Lower lobe of right lung (tissue), 2 donors: ENCODE measurements around the gene SLC3A2. TPM values are rescaled to one million over a fixed set of nuclear protein-coding genes. Genes with fewer than 3 reads are reported as not detected.
A peak's percentile ranks its signal among the peaks of the same experiment; 100 is the strongest.

Experiments used
- ATAC-seq, 2 donors: fragments of 200-7000 bp; cut with Tn5 transposase; one replicate each; pipeline ENCODE4 v1.9.1; 2020 to 2022; ENCODE audit warnings: mild to moderate bottlenecking in 2 of 2, moderate library complexity in 2 of 2
- DNase-seq: peaks from one replicate; pipeline ENCODE4 v3.0.0-alpha.2; 2020
- H3K27ac ChIP-seq: fragments of 200-600 bp; one replicate; pipeline ENCODE4 v1.8.0; 2022
- H3K27me3 ChIP-seq: fragments of 200-600 bp; one replicate; pipeline ENCODE4 v1.8.0; 2022; ENCODE audit warnings: low read depth
- H3K36me3 ChIP-seq: fragments of 200-600 bp; one replicate; pipeline ENCODE4 v1.8.0; 2022; ENCODE audit warnings: mild to moderate bottlenecking
- H3K4me1 ChIP-seq: fragments of 200-600 bp; one replicate; pipeline ENCODE4 v1.8.0; 2022
- H3K4me3 ChIP-seq: fragments of 200-600 bp; one replicate; pipeline ENCODE4 v1.8.0; 2022; ENCODE audit warnings: mild to moderate bottlenecking
- H3K9me3 ChIP-seq: fragments of 200-600 bp; one replicate; pipeline ENCODE4 v1.8.0; 2022
- intact Hi-C: fragments of 100-400 bp; cut with DNase I; formaldehyde crosslinking; loops from one replicate; pipeline ENCODE4 v1.11.0; 2022
- total RNA-seq: library from RNA; stranded (reverse); fragmentation: NEBNext Ultra II Directional; extraction: Animal tissue kit (Norgen Biotek cat#: 25700); gene quantifications from one replicate; pipeline ENCODE4 v1.2.1, GENCODE V29; 2021
- TF ChIP-seq, protein P1 (sequence below): fragments of 200-600 bp; IDR thresholded peaks from one replicate; pipeline ENCODE4 v1.8.0; 2022; ENCODE audit warnings: antibody characterized with exemption, mild to moderate bottlenecking
- donor health status: DM: no; HTN: yes; CAD: no; lungs with severe emphysema.

Gene SLC3A2
- total RNA-seq, 1 donor from 2014 or later, result 214 TPM

DNA sequence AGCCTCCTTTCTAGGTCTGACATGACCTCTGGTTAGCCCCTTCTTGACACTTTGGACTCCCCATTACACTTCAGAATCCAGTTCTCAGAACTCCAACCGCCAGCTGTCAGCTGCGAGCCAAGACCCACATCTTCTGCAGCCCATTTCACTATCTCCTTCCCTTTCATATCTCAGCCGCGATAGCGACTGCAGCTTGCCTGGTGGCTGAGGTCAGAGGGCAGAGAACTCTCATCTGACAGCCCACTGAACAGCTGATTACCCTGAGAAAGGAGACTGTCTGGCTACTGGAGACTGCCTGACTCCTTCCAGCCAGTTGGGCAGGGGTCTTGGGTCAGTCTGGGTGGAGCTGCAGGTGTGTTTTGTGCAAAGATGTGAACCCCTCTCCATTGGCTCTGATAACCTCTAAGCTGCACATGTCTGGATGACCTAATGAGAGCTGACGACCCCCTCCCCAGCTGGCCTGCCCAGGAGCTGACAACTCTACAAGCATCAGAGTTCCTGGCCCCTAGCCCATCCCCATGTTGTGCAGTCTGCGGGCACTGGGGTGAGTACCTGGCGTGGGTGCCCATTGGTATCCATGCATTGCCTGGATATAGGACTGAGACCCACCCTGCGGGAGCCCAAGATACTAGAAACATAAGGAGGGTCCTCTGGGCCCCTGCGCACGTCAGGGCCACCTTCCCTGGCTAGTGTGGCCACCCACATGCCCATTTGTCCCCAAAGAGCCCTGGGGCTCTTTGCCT is 39.4 kb downstream of the SLC3A2 start:
- Histone ChIP-seq H3K27ac (peak overlapping the region; percentile 67), H3K9me3 (no peaks in the 10 kb centered on the region), H3K36me3 (no peaks in the 10 kb centered on the region), H3K4me3 (peak overlapping the region; percentile 44), H3K4me1 (peaks cover 8% of the 10 kb centered on the region), H3K27me3 (peaks cover 42% of the 10 kb centered on the region)
- intact Hi-C loops, result no loop called here
- TF ChIP-seq, protein P1, sequence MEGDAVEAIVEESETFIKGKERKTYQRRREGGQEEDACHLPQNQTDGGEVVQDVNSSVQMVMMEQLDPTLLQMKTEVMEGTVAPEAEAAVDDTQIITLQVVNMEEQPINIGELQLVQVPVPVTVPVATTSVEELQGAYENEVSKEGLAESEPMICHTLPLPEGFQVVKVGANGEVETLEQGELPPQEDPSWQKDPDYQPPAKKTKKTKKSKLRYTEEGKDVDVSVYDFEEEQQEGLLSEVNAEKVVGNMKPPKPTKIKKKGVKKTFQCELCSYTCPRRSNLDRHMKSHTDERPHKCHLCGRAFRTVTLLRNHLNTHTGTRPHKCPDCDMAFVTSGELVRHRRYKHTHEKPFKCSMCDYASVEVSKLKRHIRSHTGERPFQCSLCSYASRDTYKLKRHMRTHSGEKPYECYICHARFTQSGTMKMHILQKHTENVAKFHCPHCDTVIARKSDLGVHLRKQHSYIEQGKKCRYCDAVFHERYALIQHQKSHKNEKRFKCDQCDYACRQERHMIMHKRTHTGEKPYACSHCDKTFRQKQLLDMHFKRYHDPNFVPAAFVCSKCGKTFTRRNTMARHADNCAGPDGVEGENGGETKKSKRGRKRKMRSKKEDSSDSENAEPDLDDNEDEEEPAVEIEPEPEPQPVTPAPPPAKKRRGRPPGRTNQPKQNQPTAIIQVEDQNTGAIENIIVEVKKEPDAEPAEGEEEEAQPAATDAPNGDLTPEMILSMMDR, result no peak
- ATAC-seq, result no peak
- peak; percentile 21 for DNase-seq

DNA sequence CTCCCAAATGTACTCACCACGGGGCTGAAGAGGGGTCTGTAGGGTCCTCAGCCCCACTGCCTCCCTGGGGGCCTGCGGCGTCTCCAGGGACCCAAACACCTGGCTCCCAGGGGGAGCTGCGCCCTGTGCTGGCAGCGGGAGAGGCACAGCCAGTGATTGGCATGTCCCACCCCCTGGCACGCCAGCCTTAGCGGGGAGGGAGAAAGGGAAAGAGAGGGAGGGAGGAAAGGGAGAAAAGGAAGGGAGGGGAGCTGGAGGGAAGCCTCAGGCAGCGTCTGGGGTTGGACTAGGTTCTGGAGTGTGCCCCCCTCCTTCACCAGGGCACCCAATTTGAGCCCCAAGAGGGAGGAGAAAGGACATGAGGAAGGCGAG is 40.5 kb downstream of the SLC3A2 start, which contains the start of gene CHRM1:
Gene CHRM1 (minus strand): TSS at position 163 of the 372 bp plus-strand sequence. CDS start 10,263 bp downstream, outside the sequence.
- intact Hi-C loops, result no loop called here
- TF ChIP-seq, protein P1, result no peak
- no peak for DNase-seq
- no peaks in the 10 kb centered on the region for H3K36me3 ChIP-seq
- H3K27me3 ChIP-seq, result peaks cover 53% of the 10 kb centered on the region
- H3K4me1 ChIP-seq, result peaks cover 16% of the 10 kb centered on the region
- no peak for ATAC-seq
- peak within 1 kb of the TSS; percentile 44 for H3K4me3 ChIP-seq
- peak within 1 kb of the TSS; percentile 67 for H3K27ac ChIP-seq
- no peaks in the 10 kb centered on the region for H3K9me3 ChIP-seq

DNA sequence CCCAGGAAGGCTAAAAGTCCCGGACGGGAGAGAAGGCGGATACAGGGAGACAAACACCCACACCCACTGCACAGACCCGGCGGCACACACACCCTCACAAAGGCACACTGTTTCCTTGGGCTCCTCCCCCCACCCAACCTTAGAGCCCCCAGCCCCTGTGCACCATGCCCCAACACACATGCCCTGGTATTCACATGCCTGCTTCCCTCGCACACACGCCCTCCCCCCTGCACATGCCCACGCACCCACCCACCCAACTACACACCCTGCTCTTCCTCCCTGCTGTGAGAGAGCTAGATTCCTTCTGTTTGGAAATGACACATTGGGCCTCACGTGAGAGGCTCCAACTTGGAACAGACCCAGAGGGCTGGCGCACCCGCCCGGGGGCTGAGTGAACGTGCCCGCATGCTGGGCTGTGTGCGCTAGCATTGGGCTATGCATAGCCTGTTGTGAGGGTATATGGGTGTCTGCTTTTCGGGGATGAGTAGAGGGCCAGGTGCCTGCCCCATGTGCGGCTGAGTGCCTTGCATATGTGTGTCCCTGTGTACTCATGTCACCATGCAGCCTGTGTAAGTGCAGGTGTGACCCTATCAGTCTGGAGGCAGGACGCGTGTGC is 41.0 kb downstream of the SLC3A2 start:
- H3K4me3 ChIP-seq, result peak overlapping the region; percentile 44
- H3K27ac ChIP-seq, result peak overlapping the region; percentile 67
- TF ChIP-seq, protein P1, result no peak
- peaks cover 21% of the 10 kb centered on the region for H3K4me1 ChIP-seq
- DNase-seq, result no peak
- intact Hi-C loops, result no loop called here
- H3K36me3 ChIP-seq, result no peaks in the 10 kb centered on the region
- H3K27me3 ChIP-seq, result peaks cover 58% of the 10 kb centered on the region
- ATAC-seq, result peak; percentile 28 to 29
- no peaks in the 10 kb centered on the region for H3K9me3 ChIP-seq

DNA sequence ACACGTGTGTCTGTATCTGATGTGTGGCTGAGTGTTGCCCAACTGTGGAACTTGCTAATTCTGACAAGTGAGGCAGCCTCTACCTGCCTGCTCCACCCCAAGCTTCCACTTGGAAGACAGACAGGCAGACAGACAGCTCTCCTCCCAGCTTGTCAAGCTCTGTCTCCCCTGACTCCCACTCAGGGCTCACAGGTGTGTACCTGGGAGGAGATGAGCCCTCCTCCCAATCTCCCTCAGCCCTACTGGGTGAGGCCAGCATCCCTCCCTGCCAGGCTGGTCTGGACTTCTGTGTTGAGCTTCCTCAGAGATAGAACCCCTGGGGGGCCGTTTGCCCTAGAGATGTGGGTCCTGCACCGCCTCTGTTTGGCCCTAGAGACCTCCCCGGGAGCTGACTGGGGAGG is 41.5 kb downstream of the SLC3A2 start:
- Histone ChIP-seq H3K27ac (no peak overlapping the region), H3K4me1 (peaks cover 26% of the 10 kb centered on the region), H3K9me3 (no peaks in the 10 kb centered on the region), H3K4me3 (no peak overlapping the region), H3K36me3 (no peaks in the 10 kb centered on the region), H3K27me3 (peaks cover 63% of the 10 kb centered on the region)
- TF ChIP-seq, protein P1, result no peak
- intact Hi-C loops, result no loop called here
- no peak for DNase-seq
- ATAC-seq, result no peak

DNA sequence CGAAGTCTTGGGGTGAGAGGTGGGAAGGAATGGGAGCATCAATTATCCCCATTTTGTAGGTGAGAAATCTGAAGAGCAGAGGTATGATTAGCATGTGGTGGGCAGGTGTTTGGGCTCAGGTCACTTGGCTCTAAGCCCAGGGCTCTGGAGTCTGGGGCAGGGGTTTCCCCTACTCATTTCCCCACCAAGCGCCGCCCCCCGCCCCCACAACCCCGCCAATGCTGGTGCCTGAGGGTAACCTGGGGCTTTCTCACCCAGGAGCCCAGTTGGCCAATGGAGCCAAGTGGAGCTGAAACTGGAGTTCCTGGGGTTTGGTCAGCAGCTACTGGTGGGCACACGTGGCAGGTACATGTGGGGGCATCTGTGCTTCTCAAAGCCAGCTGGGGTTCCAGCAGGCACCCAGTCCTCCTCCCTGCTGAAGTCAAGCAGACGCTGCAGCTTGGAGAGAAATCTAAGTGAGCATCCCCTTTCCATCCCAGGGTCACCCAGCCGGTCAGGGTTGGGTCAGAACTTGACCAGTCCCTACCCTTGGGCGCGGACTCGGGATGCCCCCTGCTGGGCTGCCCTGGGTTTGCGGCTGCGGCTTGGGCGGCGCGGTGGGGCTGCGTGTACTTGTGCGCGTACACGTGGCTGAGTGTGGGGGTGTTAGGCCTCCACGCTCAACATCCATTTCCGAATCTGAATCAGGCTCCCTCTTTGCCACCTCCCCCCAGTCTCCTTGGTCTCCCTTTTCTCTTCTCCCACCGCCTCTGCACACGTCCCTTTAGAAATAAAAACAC is 42.1 kb downstream of the SLC3A2 start:
- intact Hi-C loops, result no loop called here
- Histone ChIP-seq H3K9me3 (no peaks in the 10 kb centered on the region), H3K27me3 (peaks cover 67% of the 10 kb centered on the region), H3K27ac (no peak overlapping the region), H3K4me3 (no peak overlapping the region), H3K36me3 (no peaks in the 10 kb centered on the region), H3K4me1 (peaks cover 26% of the 10 kb centered on the region)
- TF ChIP-seq, protein P1, result peak; percentile 20
- DNase-seq (no peak), ATAC-seq (peak in 1 of 2 donors; percentile 18)
